Measurements from ENCODE around the gene CARMIL3.

CARMIL3 gene

DNA sequence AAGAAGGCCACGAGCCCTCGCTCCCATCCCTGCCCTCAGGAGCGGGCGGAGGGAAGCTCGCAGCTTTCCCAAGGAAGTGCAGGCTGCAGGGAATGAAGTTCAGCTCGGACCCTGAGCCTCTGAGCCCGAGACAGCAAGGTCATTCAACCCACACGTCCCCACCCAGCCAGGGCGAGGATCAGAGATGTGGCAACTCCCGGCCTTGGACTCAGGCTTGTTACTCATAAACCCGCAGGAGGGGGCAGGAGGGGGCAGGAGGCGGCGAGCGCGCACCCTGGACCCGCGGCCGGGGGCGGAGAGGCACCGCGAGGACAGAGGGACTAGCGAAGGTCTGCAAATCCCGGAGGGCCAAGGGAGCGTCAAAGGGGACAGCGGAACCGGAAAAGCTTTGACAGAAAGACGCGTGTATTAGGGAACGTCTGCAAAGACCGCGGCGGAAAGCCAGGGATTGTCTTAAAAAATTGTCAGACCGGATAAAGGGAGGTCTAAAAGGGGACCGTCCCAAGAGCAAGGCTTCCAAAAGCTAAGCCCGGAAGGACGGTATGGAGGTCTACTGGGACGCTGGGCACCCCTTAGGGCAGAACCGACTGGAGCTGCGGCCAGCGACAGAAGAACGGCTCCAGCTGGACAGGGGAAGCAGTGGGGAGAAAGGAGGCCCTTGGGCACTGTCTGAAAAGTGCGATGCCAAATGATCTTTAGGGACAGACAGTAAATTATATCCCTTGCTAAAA is 62.2 kb downstream of the CARMIL3 start:
- peak; percentile 95 for DNase-seq (ENCODE audit: low read depth)
- TF ChIP-seq, protein P1, sequence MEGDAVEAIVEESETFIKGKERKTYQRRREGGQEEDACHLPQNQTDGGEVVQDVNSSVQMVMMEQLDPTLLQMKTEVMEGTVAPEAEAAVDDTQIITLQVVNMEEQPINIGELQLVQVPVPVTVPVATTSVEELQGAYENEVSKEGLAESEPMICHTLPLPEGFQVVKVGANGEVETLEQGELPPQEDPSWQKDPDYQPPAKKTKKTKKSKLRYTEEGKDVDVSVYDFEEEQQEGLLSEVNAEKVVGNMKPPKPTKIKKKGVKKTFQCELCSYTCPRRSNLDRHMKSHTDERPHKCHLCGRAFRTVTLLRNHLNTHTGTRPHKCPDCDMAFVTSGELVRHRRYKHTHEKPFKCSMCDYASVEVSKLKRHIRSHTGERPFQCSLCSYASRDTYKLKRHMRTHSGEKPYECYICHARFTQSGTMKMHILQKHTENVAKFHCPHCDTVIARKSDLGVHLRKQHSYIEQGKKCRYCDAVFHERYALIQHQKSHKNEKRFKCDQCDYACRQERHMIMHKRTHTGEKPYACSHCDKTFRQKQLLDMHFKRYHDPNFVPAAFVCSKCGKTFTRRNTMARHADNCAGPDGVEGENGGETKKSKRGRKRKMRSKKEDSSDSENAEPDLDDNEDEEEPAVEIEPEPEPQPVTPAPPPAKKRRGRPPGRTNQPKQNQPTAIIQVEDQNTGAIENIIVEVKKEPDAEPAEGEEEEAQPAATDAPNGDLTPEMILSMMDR (IDR thresholded peaks at IDR 0.05; ENCODE audit: insufficient read depth, low read depth, low read length, missing control alignments): no peak
- peak overlapping the region; percentile 89 for H3K4me3 ChIP-seq (ENCODE audit: low read depth, low read length)

DNA sequence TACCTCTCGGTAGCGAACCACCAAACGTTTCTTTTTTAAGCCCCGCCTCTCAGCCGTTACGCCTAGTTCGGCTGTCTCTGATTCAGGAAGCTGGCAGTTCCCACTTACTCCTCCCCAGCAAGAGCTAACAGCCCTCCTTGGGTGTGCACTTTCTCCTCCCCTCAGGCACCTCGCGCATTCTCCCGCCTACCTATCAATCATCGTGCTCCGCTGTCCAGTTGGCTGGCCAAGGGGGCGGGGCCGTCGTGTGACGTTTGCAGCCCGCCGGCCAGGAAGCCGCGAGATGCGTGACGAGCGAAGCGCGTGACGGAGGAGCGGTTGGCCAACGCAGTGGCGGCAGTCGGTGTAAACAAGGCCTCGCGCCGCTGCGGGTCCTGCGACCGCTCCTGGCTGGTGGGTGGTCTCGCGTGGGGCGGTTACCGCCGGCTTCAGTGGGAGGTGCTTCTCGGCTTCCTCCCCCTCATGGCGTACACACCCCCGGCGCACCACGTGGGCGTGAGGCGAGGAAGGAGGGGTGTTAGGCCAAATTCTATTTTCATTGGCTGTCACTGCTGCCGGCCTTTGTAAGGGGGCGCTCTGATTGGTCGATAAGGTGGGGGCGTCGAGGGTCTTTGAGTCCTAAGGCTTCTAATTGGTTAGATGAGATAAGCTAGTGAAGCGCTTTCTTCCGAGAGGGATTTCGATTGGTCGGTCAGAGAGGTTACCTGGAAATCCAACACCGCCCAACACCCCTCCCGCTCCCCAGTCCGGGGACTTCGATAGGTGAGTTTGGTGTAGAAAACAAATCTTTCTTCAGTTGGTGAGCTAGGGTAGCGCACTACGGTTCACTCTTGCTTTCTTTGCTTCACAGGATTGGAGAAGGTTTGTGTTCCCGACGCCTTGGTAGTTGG is 63.0 kb downstream of the CARMIL3 start, which contains the start of the genes DCAF11 and NRL:
TSS of gene DCAF11 (plus strand) at position 246 of the 890 bp plus-strand sequence. CDS start 818 bp downstream, outside the sequence.
TSS of gene NRL (minus strand) at position 418 of the 890 bp plus-strand sequence. CDS start 32,101 bp downstream, outside the sequence.
- TF ChIP-seq, protein P1 (IDR thresholded peaks at IDR 0.05; ENCODE audit: insufficient read depth, low read depth, low read length, missing control alignments): no peak
- peak; percentile 100 for DNase-seq (ENCODE audit: low read depth)
- H3K4me3 ChIP-seq (ENCODE audit: low read depth, low read length): peak within 1 kb of the TSS; percentile 90

DNA sequence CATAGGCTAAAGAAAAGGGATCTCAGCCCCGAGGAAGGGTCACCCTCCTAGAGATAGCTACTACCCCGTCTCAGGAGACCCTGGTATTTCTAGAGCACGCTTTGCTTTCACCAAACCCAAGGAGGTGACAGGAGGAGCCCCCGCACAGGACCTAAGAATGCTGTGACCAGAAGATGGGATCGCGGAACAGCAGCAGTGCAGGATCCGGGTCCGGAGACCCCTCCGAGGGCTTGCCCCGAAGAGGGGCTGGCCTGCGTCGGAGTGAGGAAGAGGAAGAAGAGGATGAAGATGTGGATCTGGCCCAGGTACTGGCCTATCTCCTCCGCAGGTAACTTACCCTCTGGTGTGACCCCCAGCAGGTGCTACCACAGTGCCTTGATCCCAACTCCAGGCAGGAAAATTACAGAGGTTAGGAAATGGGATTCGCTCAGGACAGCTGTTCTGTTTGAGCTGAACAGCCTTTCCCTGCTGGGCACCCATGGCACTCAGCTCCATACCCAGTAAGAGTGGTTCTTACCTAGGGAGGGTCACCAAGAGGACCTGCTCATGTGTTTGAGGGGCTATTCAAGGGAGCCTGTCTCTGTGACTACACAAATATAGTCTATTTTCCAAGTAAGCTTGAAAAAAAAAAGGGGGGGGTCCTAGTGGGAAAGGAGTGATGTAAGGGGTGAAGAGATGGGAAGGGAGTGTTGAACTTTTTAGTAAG is 63.8 kb downstream of the CARMIL3 start:
- TF ChIP-seq, protein P1 (IDR thresholded peaks at IDR 0.05; ENCODE audit: insufficient read depth, low read depth, low read length, missing control alignments): no peak
- H3K4me3 ChIP-seq (ENCODE audit: low read depth, low read length): peak overlapping the region; percentile 90
- DNase-seq (ENCODE audit: low read depth): no peak

GRCh38 chr14:24116128-24116814 is 64.5 kb downstream of the CARMIL3 start:
- peak overlapping the region; percentile 90 for H3K4me3 ChIP-seq (ENCODE audit: low read depth, low read length)
- TF ChIP-seq, protein P1 (IDR thresholded peaks at IDR 0.05; ENCODE audit: insufficient read depth, low read depth, low read length, missing control alignments): no peak
- no peak for DNase-seq (ENCODE audit: low read depth)

DNA sequence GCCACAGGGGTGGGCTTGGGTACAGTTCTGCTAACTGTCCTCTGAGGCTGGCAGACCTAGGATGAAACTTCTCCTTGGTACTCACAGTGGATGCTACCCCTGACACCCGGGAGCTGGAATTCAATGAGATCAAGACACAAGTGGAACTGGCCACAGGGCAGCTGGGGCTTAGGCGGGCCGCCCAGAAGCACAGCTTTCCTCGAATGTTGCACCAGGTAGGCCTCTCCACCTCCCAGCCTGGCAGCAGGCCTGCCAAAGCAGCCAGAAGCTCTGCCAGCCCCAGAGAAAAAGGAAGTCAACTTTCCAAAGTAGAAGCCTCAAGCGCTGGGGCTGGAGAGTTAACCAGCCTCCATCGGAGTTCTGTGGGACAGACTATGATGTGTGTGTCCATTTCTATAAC is 65.4 kb downstream of the CARMIL3 start:
- H3K4me3 ChIP-seq (ENCODE audit: low read depth, low read length): no peak overlapping the region
- DNase-seq (ENCODE audit: low read depth): no peak
- TF ChIP-seq, protein P1 (IDR thresholded peaks at IDR 0.05; ENCODE audit: insufficient read depth, low read depth, low read length, missing control alignments): no peak

All from GM12865 (cell line).